HG02610 (cell line): ENCODE measurements around the gene GPR132.
"Not testable (repeated sequence)": the region's sequence is repeated elsewhere in the genome, so short reads cannot be mapped to it uniquely, and the experiment has no call there.

Source experiments
- ATAC-seq: cut with Tn5 transposase; IDR thresholded peaks from one replicate; pipeline ENCODE4 v1.9.1; 2021; ENCODE audit warnings: mild to moderate bottlenecking, moderate library complexity; ENCODE audit not compliant: unreplicated experiment

Gene GPR132

GRCh38 chr14:105076296-105076804 lies 11.1 kb upstream of the GPR132 start:
- ATAC-seq = no peak

- peak; percentile 66 for ATAC-seq
Measured at GRCh38 chr14:105075379-105076295, 10.4 kb upstream of the GPR132 start.

GRCh38 chr14:105074601-105075053 lies 9.4 kb upstream of the GPR132 start:
- ATAC-seq = no peak

GRCh38 chr14:105073720-105074600 lies 8.7 kb upstream of the GPR132 start:
- ATAC-seq = no peak

GRCh38 chr14:105072892-105073719 lies 7.9 kb upstream of the GPR132 start:
- no peak for ATAC-seq

GRCh38 chr14:105072381-105072861 lies 7.2 kb upstream of the GPR132 start:
- ATAC-seq = no peak

- ATAC-seq = no peak
Measured at GRCh38 chr14:105071942-105072341, 6.7 kb upstream of the GPR132 start.

GRCh38 chr14:105071326-105071725 lies 6.1 kb upstream of the GPR132 start:
- no peak for ATAC-seq

GRCh38 chr14:105070760-105071137 lies 5.5 kb upstream of the GPR132 start:
- no peak for ATAC-seq

GRCh38 chr14:105069871-105070759 lies 4.9 kb upstream of the GPR132 start:
- ATAC-seq = peak; percentile 48

GRCh38 chr14:105069522-105069870 lies 4.3 kb upstream of the GPR132 start:
- ATAC-seq = no peak

- no peak for ATAC-seq
Measured at GRCh38 chr14:105068818-105069217, 3.6 kb upstream of the GPR132 start.

- ATAC-seq = no peak
Measured at GRCh38 chr14:105067969-105068301, 2.7 kb upstream of the GPR132 start.

- no peak for ATAC-seq
Measured at GRCh38 chr14:105067140-105067968, 2.1 kb upstream of the GPR132 start.

GRCh38 chr14:105066240-105067071 lies 1.2 kb upstream of the GPR132 start:
- ATAC-seq = no peak

GRCh38 chr14:105064721-105065143 lies 498 bp downstream of the GPR132 start:
- no peak for ATAC-seq

GRCh38 chr14:105064001-105064400 lies 1.2 kb downstream of the GPR132 start:
- ATAC-seq = no peak

GRCh38 chr14:105063506-105063905 lies 1.7 kb downstream of the GPR132 start:
- not testable (repeated sequence) for ATAC-seq
